A549 (cell line): ENCODE results near the gene ABCC1. TPM values are rescaled to one million over a fixed set of nuclear protein-coding genes. Genes with fewer than 3 reads are reported as not detected.

ENCODE experiments used
- ATAC-seq, 2 experiments: fragments of 200-7000 bp in 1 of 2; fragments of >200 bp in 1 of 2; cut with Nextera tagmentation in 1 of 2; cut with Tn5 transposase in 1 of 2; 3 replicates each; pipeline versions ENCODE4 v1.8.0 to v1.9.1; 2018 to 2020; ENCODE audit warnings: mild to moderate bottlenecking in 1 of 2, moderate library complexity in 1 of 2
- CTCF ChIA-PET: fragments of 300-600 bp; sonication (Branson Sonifier 250); formaldehyde crosslinking; extraction: SDS; loops from one replicate; lab custom pipeline; 2021; ENCODE audit warnings: antibody characterized with exemption, inconsistent platforms; lab: Yijun Ruan, JAX
- POLR2A ChIA-PET: fragments of 350-600 bp; formaldehyde crosslinking; extraction: SDS; loops from one replicate; lab custom pipeline; 2021; ENCODE audit warnings: antibody characterized with exemption, inconsistent platforms; lab: Yijun Ruan, JAX
- DNase-seq, 2 experiments: peaks; one replicate each; pipeline versions ENCODE4 v3.0.0 to v3.0.0-alpha.2; 2011 to 2016; ENCODE audit warnings: low read depth in 1 of 2, low spot score in 1 of 2
- FAIRE-seq: peaks from 2 replicates; lab custom pipeline; 2011; peaks lifted over from hg19 to GRCh38; lab: Jason Lieb, UNC
- H3K27ac ChIP-seq, 2 experiments: fragments of >200 bp; sonication (Bioruptor Twin); formaldehyde crosslinking; 3 replicates each; pipeline ENCODE4 v1.5.1; 2016 to 2017
- H3K4me1 ChIP-seq: fragments of >200 bp; sonication (Bioruptor Twin); formaldehyde crosslinking; 3 replicates; pipeline ENCODE4 v1.6.1; 2016
- H3K4me2 ChIP-seq: fragments of >200 bp; sonication (Bioruptor Twin); formaldehyde crosslinking; 3 replicates; pipeline ENCODE4 v1.6.1; 2016
- H3K4me3 ChIP-seq: fragments of >200 bp; sonication (Bioruptor Twin); formaldehyde crosslinking; 3 replicates; pipeline ENCODE4 v1.5.1; 2016
- H3K9me3 ChIP-seq: fragments of >200 bp; sonication (Bioruptor Twin); formaldehyde crosslinking; 3 replicates; pipeline ENCODE4 v1.6.1; 2016
- BHLHE40 ChIP-seq: IDR thresholded peaks from 2 replicates; pipeline ENCODE4 v1.6.1; 2012; ENCODE audit warnings: low read depth, low read length, inconsistent platforms
- CEBPB ChIP-seq, 2 experiments: fragments of >200 bp in 1 of 2; sonication (Bioruptor Twin) in 1 of 2; formaldehyde crosslinking in 1 of 2; IDR thresholded peaks; 2 replicates each; pipeline ENCODE4 v1.6.1; 2012 to 2016
- CHD2 ChIP-seq: fragments of 150-350 bp; IDR thresholded peaks from 2 replicates; pipeline ENCODE4 v1.6.1; 2014; ENCODE audit warnings: low read length; ENCODE audit not compliant: partially characterized antibody
- EHMT2 ChIP-seq: fragments of 200-600 bp; sonication (generic); IDR thresholded peaks from 2 replicates; pipeline ENCODE4 v1.6.1; 2016; ENCODE audit warnings: antibody characterized with exemption, low read depth, mild to moderate bottlenecking, moderate library complexity
- ESRRA ChIP-seq: fragments of 150-350 bp; IDR thresholded peaks from 2 replicates; pipeline ENCODE4 v1.6.1; 2014; ENCODE audit warnings: mild to moderate bottlenecking, low read length, borderline replicate concordance
- FOSL2 ChIP-seq, 2 experiments: fragments of 450-650 bp in 1 of 2; fragments of >200 bp in 1 of 2; sonication (Bioruptor Twin) in 1 of 2; formaldehyde crosslinking; IDR thresholded peaks; 2 replicates each; pipeline versions ENCODE4 v1.5.0 to v1.6.1; 2016 to 2020; ENCODE audit warnings: mild to moderate bottlenecking in 1 of 2, moderate library complexity in 1 of 2
- HEYL ChIP-seq: fragments of 250-450 bp; sonication (Bioruptor Pico); IDR thresholded peaks from 2 replicates; pipeline ENCODE4 v1.8.0; 2021; ENCODE audit warnings: mild to moderate bottlenecking, moderate library complexity
- HOXB13 ChIP-seq: fragments of 250-450 bp; sonication (Bioruptor Pico); IDR thresholded peaks from 2 replicates; pipeline ENCODE4 v1.5.0; 2020; ENCODE audit warnings: low read depth, mild to moderate bottlenecking, moderate library complexity
- HOXB5 ChIP-seq: fragments of 250-450 bp; sonication (Bioruptor Pico); IDR thresholded peaks from 2 replicates; pipeline ENCODE4 v1.5.0; 2020; ENCODE audit warnings: mild to moderate bottlenecking, moderate library complexity
- KDM5A ChIP-seq: fragments of 200-600 bp; sonication (generic); IDR thresholded peaks from 2 replicates; pipeline ENCODE4 v1.6.1; 2016; ENCODE audit warnings: antibody characterized with exemption, mild to moderate bottlenecking
- MAX ChIP-seq: IDR thresholded peaks from 2 replicates; pipeline ENCODE4 v1.6.1; 2012
- NPAS2 ChIP-seq: fragments of 250-450 bp; sonication (Bioruptor Pico); IDR thresholded peaks from 2 replicates; pipeline ENCODE4 v1.8.0; 2022; ENCODE audit warnings: mild to moderate bottlenecking, moderate library complexity, borderline replicate concordance
- PBX3 ChIP-seq: IDR thresholded peaks from 2 replicates; pipeline ENCODE4 v1.6.1; 2012
- PHF8 ChIP-seq: fragments of 200-600 bp; sonication (generic); IDR thresholded peaks from 2 replicates; pipeline ENCODE4 v1.6.1; 2016; ENCODE audit warnings: low read depth, mild to moderate bottlenecking, antibody characterized with exemption, moderate library complexity, borderline replicate concordance
- POLR2A ChIP-seq: IDR thresholded peaks from 2 replicates; pipeline ENCODE4 v1.6.1; 2012; ENCODE audit warnings: mild to moderate bottlenecking, low read length
- RCOR1 ChIP-seq: fragments of 150-350 bp; IDR thresholded peaks from 2 replicates; pipeline ENCODE4 v1.6.1; 2014; ENCODE audit warnings: antibody characterized with exemption, low read length, low read depth
- REST ChIP-seq: fragments of 200-600 bp; sonication (generic); IDR thresholded peaks from 2 replicates; pipeline ENCODE4 v1.6.1; 2016; ENCODE audit warnings: antibody characterized with exemption, mild to moderate bottlenecking, moderate library complexity
- SREBF2 ChIP-seq: fragments of 450-650 bp; IDR thresholded peaks from 2 replicates; pipeline ENCODE4 v1.6.1; 2014; ENCODE audit warnings: mild to moderate bottlenecking, moderate library complexity
- USF2 ChIP-seq: fragments of 450-650 bp; IDR thresholded peaks from 2 replicates; pipeline ENCODE4 v1.6.1; 2014; ENCODE audit warnings: antibody characterized with exemption
- ZNF302 ChIP-seq: fragments of 250-450 bp; sonication (Bioruptor Pico); IDR thresholded peaks from 2 replicates; pipeline ENCODE4 v1.9.0; 2021; ENCODE audit warnings: inconsistent platforms, mild to moderate bottlenecking, moderate library complexity
- WGBS: methylation state at CpG from one replicate; pipeline ENCODE4 v1.1.6; 2017; ENCODE audit errors: missing lambda C conversion rate; 5-methylcytosine and 5-hydroxymethylcytosine counted together
- polyA plus RNA-seq, 4 experiments: library from polyadenylated mRNA; depleted of rRNA in 3 of 4; stranded (reverse); fragments of >200 nt; fragmentation: RNase III in 1 of 4; extraction: RNeasy Plus Mini Kit Qiagen cat#74134 plus additional on column Dnase treatment in 1 of 4; gene quantifications; 2 replicates in 3 of 4; 3 replicates in 1 of 4; pipeline ENCODE4 v1.2.3, GENCODE V29; 2011 to 2017

ABCC1 gene
- polyA plus RNA-seq, 2 of the 4 experiments (the other 2 are of a cell fraction), result 56.5 to 93.8 TPM

- no peak overlapping the region for H3K4me2 ChIP-seq
- peak overlapping the region in 1 of 2 experiments; percentile 95; a peak in 3 of 6 replicates for H3K27ac ChIP-seq
- FAIRE-seq (no peak), DNase-seq (peak in 1 of 2 experiments; percentile 62), ATAC-seq (no peak)
- H3K4me1 ChIP-seq, result peaks cover 58% of the 10 kb centered on the region
- POLR2A ChIA-PET, result no interaction called here
- no peak overlapping the region for H3K4me3 ChIP-seq
- peaks cover 39% of the 10 kb centered on the region for H3K9me3 ChIP-seq
- WGBS, result 40% methylated on average over 3 of the region's 3 CpGs
- no peak for TF ChIP-seq HOXB5 (CRISPR knock-in tag)
- peak; percentile 15; the same call in 1 of the 2 replicates for TF ChIP-seq MAX
- CTCF ChIA-PET, result interaction anchor here (2.2 kb wide), 1 partner anchor 18 kb away, joined by 5 read pairs; no protein-coding TSS in a partner anchor
Measured at GRCh38 chr16:15972046-15972868, 22.8 kb downstream of the ABCC1 start.

GRCh38 chr16:15973421-15973820 lies 24.0 kb downstream of the ABCC1 start:
- 79% methylated on average over 5 of the region's 5 CpGs for WGBS
- TF ChIP-seq BHLHE40, result no peak
- no peak for TF ChIP-seq FOSL2 (IDR thresholded peaks at IDR 0.05)
- 0 out of 2 replicates have a peak, but pooled peaks have one; percentile 28 for TF ChIP-seq FOSL2 (CRISPR knock-in tag; IDR thresholded peaks at IDR 0.05)
- Histone ChIP-seq H3K4me1 (peaks cover 58% of the 10 kb centered on the region), H3K4me2 (peak overlapping the region; percentile 11; the same call in 2 of the 3 replicates), H3K27ac (peak overlapping the region; percentile 84 to 92; a peak in 5 of 6 replicates), H3K9me3 (peaks cover 44% of the 10 kb centered on the region), H3K4me3 (no peak overlapping the region)
- FAIRE-seq, result no peak
- no peak for DNase-seq
- no peak for ATAC-seq
- POLR2A ChIA-PET, result interaction anchor here (0.7 kb wide), 1 partner anchor 106 kb away, joined by 3 read pairs; no protein-coding TSS in a partner anchor
- CTCF ChIA-PET, result interaction anchor here (2.2 kb wide), 1 partner anchor 16 kb away, joined by 5 read pairs; no protein-coding TSS in a partner anchor

- 82% methylated on average over 2 of the region's 2 CpGs for WGBS
- CTCF ChIA-PET, result interaction anchor here (2.2 kb wide), 1 partner anchor 16 kb away, joined by 5 read pairs; no protein-coding TSS in a partner anchor
- peaks cover 60% of the 10 kb centered on the region for H3K4me1 ChIP-seq
- DNase-seq (no peak), FAIRE-seq (no peak), ATAC-seq (no peak)
- H3K9me3 ChIP-seq, result peaks cover 49% of the 10 kb centered on the region
- no peak overlapping the region for H3K4me3 ChIP-seq
- POLR2A ChIA-PET, result interaction anchor here (0.7 kb wide), 1 partner anchor 106 kb away, joined by 3 read pairs; no protein-coding TSS in a partner anchor
- no peak for TF ChIP-seq RCOR1
- TF ChIP-seq REST, result no peak
- no peak for TF ChIP-seq HEYL
- TF ChIP-seq POLR2A, result no peak
- TF ChIP-seq HOXB13 (CRISPR knock-in tag), result no peak
- TF ChIP-seq CHD2, result no peak
- TF ChIP-seq PBX3, result no peak
- no peak for TF ChIP-seq ESRRA
- no peak for TF ChIP-seq SREBF2
- TF ChIP-seq NPAS2 (CRISPR knock-in tag), result no peak
- TF ChIP-seq ZNF302 (CRISPR knock-in tag), result no peak
- TF ChIP-seq USF2, result no peak
- TF ChIP-seq EHMT2, result no peak
- no peak for TF ChIP-seq CEBPB (IDR thresholded peaks at IDR 0.05)
- TF ChIP-seq PHF8, result no peak
- TF ChIP-seq BHLHE40, result no peak
- TF ChIP-seq KDM5A, result no peak
- peak overlapping the region; percentile 11; the same call in 2 of the 3 replicates for H3K4me2 ChIP-seq
- H3K27ac ChIP-seq, result peak overlapping the region; percentile 84 to 92; a peak in 5 of 6 replicates
Measured at GRCh38 chr16:15974057-15974456, 24.6 kb downstream of the ABCC1 start.
